MM.1S (cell line): ENCODE measurements around the gene ALPG.

Experiments used
- DNase-seq: peaks from one replicate; pipeline ENCODE4 v3.0.0-alpha.2; 2015
- H2AFZ ChIP-seq: fragments of 300-600 bp; sonication (generic); 2 replicates; pipeline ENCODE4 v1.6.0; 2016; ENCODE audit warnings: antibody characterized with exemption, low read length
- H3F3A ChIP-seq: fragments of 300-600 bp; sonication (generic); 2 replicates; pipeline ENCODE4 v1.6.1; 2016; ENCODE audit warnings: mild to moderate bottlenecking, antibody characterized with exemption, low read length, moderate library complexity, mixed read lengths; ENCODE audit not compliant: insufficient read depth
- H3K27ac ChIP-seq: fragments of 300-600 bp; sonication (generic); 2 replicates; pipeline ENCODE4 v1.5.1; 2016; ENCODE audit warnings: mild to moderate bottlenecking, low read length
- H3K27me3 ChIP-seq: fragments of 300-600 bp; sonication (generic); replicated peaks from 2 replicates; pipeline ENCODE4 v1.6.0; 2016; ENCODE audit warnings: low read length; ENCODE audit not compliant: insufficient read depth
- H3K36me3 ChIP-seq: fragments of 300-600 bp; sonication (generic); replicated peaks from 2 replicates; pipeline ENCODE4 v1.6.1; 2016; ENCODE audit warnings: mild to moderate bottlenecking, low read length, mixed read lengths; ENCODE audit not compliant: insufficient read depth
- H3K4me1 ChIP-seq: fragments of 300-600 bp; sonication (generic); 2 replicates; pipeline ENCODE4 v1.6.1; 2016; ENCODE audit warnings: low read length, mixed read lengths
- H3K4me2 ChIP-seq: fragments of 300-600 bp; sonication (generic); 2 replicates; pipeline ENCODE4 v1.6.0; 2016; ENCODE audit warnings: low read depth, low read length
- H3K4me3 ChIP-seq: fragments of 300-600 bp; sonication (generic); 2 replicates; pipeline ENCODE4 v1.5.1; 2016; ENCODE audit warnings: low read length, mixed read lengths
- H3K79me2 ChIP-seq: fragments of 300-600 bp; sonication (generic); 2 replicates; pipeline ENCODE4 v1.6.1; 2016; ENCODE audit warnings: mixed run types, low read length, mixed read lengths
- H3K9ac ChIP-seq: fragments of 300-600 bp; sonication (generic); 2 replicates; pipeline ENCODE4 v1.6.1; 2016; ENCODE audit warnings: low read length, mixed read lengths
- H3K9me2 ChIP-seq: fragments of 300-600 bp; sonication (generic); replicated peaks from 2 replicates; pipeline ENCODE4 v1.6.1; 2016; ENCODE audit warnings: mild to moderate bottlenecking, low read length, mixed read lengths; ENCODE audit not compliant: insufficient read depth
- H3K9me3 ChIP-seq: fragments of 300-600 bp; sonication (generic); replicated peaks from 2 replicates; pipeline ENCODE4 v1.6.1; 2016; ENCODE audit warnings: mild to moderate bottlenecking, low read length, mixed read lengths; ENCODE audit not compliant: insufficient read depth
- H4K20me1 ChIP-seq: fragments of 300-600 bp; sonication (generic); 2 replicates; pipeline ENCODE4 v1.6.1; 2016; ENCODE audit warnings: mild to moderate bottlenecking, low read length, moderate library complexity, mixed read lengths; ENCODE audit not compliant: insufficient read depth
- EZH2 ChIP-seq: fragments of 300-600 bp; sonication (generic); optimal IDR thresholded peaks from 2 replicates; pipeline ENCODE3; 2017; ENCODE audit warnings: low read depth, mild to moderate bottlenecking, antibody characterized with exemption, low read length, mixed read lengths
- EZH2phosphoT487 ChIP-seq: fragments of 300-600 bp; sonication (generic); IDR thresholded peaks from 2 replicates; pipeline ENCODE4 v1.6.1; 2018; ENCODE audit warnings: antibody characterized with exemption, low read length
- TF ChIP-seq, protein P1 (sequence below): fragments of 300-600 bp; sonication (generic); IDR thresholded peaks from 2 replicates; pipeline ENCODE4 v1.5.1; 2016; ENCODE audit warnings: antibody characterized with exemption, low read length, mixed read lengths

The ALPG gene

DNA sequence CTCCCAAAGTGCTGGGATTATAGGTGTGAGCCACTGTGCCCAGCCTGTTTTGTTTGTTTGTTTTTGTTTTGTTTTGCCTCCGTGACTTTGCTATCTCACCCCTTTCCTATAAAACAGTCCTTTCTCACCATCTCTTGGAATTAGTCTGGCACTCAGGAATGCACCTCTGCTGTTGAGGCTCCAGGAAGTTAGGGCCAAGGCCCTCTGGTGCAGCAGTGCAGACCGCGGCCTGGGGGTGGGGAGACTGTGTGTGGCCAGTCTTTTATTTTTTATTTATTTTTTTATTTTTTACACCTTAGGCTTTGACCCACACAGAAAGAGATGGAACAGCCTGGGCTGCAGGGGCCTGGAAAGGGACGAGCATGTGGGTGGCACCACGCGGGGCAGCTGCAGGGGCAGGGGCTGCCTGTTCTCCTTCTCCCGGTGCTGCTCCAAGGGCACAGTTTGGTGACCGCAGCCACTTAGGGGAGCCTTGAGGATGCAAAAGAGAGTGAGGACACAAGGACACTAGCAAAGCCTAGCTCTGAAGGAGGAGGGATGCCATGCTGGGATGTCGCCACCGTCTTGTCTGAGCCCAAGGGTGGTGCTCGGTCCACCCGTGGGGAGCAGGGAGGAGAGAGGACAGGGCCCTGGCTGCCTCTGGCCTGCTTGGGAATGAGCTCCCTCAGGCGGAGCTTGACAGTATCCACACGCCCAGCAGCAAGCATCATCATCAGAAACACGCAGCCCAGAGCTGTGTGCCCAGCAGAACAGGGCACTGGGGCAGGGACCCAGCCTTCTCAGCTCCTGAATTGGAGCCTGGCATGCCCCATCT lies 29.9 kb downstream of the ALPG start:
- Histone ChIP-seq H3K79me2 (no peaks in the 10 kb centered on the region), H3F3A (no peaks in the 10 kb centered on the region), H3K27me3 (no peaks in the 10 kb centered on the region), H3K4me3 (no peak overlapping the region), H3K9me2 (no peaks in the 10 kb centered on the region), H3K4me2 (no peak overlapping the region), H3K27ac (no peak overlapping the region), H3K4me1 (no peaks in the 10 kb centered on the region), H4K20me1 (no peaks in the 10 kb centered on the region), H2AFZ (no peak overlapping the region), H3K36me3 (no peaks in the 10 kb centered on the region), H3K9ac (no peak overlapping the region), H3K9me3 (no peaks in the 10 kb centered on the region)
- DNase-seq, result no peak
- TF ChIP-seq EZH2phosphoT487 (no peak), EZH2 (no peak)

DNA sequence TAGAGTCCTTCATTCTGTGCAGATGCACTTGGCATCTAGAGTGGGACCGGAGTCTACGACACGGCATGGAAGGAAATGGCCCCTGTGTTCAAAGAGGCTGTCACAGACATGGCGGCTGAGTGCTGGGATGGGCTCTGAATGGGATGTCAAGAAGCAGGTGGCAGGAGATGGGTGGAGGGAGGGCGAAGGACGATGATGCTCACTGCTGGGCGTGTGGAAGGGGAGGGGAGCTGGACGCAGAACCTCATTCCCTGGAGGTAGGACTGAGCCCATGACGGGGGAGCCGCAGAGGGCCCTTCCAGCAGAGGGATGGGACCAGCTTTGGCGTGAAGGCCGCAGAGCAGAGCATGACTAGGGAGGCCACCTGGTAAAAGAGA lies 30.5 kb downstream of the ALPG start:
- no peak for TF ChIP-seq EZH2
- TF ChIP-seq, protein P1, sequence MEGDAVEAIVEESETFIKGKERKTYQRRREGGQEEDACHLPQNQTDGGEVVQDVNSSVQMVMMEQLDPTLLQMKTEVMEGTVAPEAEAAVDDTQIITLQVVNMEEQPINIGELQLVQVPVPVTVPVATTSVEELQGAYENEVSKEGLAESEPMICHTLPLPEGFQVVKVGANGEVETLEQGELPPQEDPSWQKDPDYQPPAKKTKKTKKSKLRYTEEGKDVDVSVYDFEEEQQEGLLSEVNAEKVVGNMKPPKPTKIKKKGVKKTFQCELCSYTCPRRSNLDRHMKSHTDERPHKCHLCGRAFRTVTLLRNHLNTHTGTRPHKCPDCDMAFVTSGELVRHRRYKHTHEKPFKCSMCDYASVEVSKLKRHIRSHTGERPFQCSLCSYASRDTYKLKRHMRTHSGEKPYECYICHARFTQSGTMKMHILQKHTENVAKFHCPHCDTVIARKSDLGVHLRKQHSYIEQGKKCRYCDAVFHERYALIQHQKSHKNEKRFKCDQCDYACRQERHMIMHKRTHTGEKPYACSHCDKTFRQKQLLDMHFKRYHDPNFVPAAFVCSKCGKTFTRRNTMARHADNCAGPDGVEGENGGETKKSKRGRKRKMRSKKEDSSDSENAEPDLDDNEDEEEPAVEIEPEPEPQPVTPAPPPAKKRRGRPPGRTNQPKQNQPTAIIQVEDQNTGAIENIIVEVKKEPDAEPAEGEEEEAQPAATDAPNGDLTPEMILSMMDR, result no peak
- TF ChIP-seq EZH2phosphoT487, result no peak
- no peaks in the 10 kb centered on the region for H3K4me1 ChIP-seq
- no peaks in the 10 kb centered on the region for H4K20me1 ChIP-seq
- H3K27ac ChIP-seq, result no peak overlapping the region
- no peaks in the 10 kb centered on the region for H3K9me3 ChIP-seq
- H3K4me2 ChIP-seq, result no peak overlapping the region
- no peak overlapping the region for H2AFZ ChIP-seq
- DNase-seq, result no peak
- no peaks in the 10 kb centered on the region for H3K9me2 ChIP-seq
- no peak overlapping the region for H3K4me3 ChIP-seq
- no peaks in the 10 kb centered on the region for H3K27me3 ChIP-seq
- H3K36me3 ChIP-seq, result no peaks in the 10 kb centered on the region
- H3K79me2 ChIP-seq, result no peaks in the 10 kb centered on the region
- H3F3A ChIP-seq, result no peaks in the 10 kb centered on the region
- H3K9ac ChIP-seq, result no peak overlapping the region

DNA sequence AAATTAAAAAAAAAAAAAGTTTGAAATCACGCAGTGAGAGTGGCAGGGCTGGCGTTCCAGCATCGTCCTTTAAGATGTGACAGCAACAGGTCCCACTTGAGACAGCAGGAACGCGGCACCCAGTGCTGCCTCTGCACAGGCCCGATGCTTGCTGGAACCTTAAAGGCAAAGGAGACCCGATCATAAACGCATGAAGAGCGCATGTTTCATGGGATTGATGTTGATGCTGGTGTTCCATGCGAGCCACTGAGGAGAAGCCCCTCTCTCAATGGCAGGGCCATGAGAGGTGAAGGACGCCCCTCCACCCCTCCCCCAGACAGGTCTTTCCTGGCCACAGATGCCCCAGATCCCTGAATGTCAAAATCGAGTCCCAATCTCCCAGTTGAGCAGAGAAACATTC lies 31.4 kb downstream of the ALPG start:
- no peaks in the 10 kb centered on the region for H3K4me1 ChIP-seq
- no peak overlapping the region for H3K4me3 ChIP-seq
- no peaks in the 10 kb centered on the region for H3K79me2 ChIP-seq
- H3K27me3 ChIP-seq, result no peaks in the 10 kb centered on the region
- no peaks in the 10 kb centered on the region for H3F3A ChIP-seq
- no peak for DNase-seq
- H3K36me3 ChIP-seq, result no peaks in the 10 kb centered on the region
- no peaks in the 10 kb centered on the region for H3K9me3 ChIP-seq
- H3K4me2 ChIP-seq, result no peak overlapping the region
- H2AFZ ChIP-seq, result no peak overlapping the region
- no peak overlapping the region for H3K27ac ChIP-seq
- no peak for TF ChIP-seq EZH2phosphoT487
- TF ChIP-seq, protein P1, result no peak
- no peak for TF ChIP-seq EZH2
- no peaks in the 10 kb centered on the region for H3K9me2 ChIP-seq
- no peaks in the 10 kb centered on the region for H4K20me1 ChIP-seq
- no peak overlapping the region for H3K9ac ChIP-seq

DNA sequence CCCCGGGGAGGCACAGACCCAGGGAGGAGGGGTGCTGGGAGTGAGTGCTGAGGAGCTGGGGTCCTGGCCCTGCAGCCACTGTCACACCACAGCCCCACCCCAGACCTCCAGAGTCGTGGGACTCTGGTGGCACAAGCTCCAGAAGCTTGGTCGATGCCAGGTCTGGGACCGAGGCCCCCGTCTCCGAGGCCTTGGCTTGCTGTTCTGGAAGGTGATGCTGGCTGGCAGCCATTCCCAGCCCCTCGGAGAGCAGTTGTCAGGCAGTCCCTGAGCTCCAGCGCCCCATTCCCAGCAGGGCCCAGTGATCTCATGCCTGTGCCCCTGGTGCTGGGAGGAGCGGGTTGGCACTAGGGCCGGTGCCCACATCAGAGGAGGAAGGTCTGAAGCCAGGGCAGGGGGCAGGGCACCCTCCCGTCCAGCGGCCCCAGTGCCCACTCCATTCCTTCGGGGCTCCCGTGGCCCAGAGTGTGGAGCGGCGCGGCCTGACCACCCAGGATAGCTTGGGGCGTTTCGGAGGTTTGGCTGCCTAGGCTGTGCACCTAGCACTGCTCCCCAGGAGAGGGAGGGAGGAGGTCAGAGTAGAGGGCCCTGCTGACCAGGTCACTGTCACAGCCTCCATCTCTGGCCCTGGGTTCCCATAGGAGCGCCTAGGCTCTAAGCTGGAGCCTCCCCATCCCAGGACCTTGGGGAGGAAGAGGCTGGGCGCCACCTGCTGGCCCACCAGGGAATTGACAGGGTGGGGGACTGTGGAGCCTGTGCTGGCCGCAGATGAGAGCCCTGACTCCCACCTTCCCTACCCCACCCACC lies 32.5 kb downstream of the ALPG start:
- Histone ChIP-seq H3K9ac (no peak overlapping the region), H3K36me3 (no peaks in the 10 kb centered on the region), H4K20me1 (no peaks in the 10 kb centered on the region), H3K4me1 (no peaks in the 10 kb centered on the region), H2AFZ (no peak overlapping the region), H3K79me2 (no peaks in the 10 kb centered on the region), H3K4me2 (no peak overlapping the region), H3F3A (no peaks in the 10 kb centered on the region), H3K9me3 (no peaks in the 10 kb centered on the region), H3K9me2 (no peaks in the 10 kb centered on the region), H3K27ac (no peak overlapping the region), H3K27me3 (no peaks in the 10 kb centered on the region), H3K4me3 (no peak overlapping the region)
- DNase-seq, result no peak
- TF ChIP-seq EZH2, result no peak
